Measurements from ENCODE around the gene KIF17. TPM values are rescaled to one million over a fixed set of nuclear protein-coding genes. Genes with fewer than 3 reads are reported as not detected.

Gene KIF17
- total RNA-seq, 1 experiment from 2014 or later, result 2.4 TPM

- peak in 2 of 3 experiments; percentile 20 to 42; a peak in 2 of 6 replicates for TF ChIP-seq CTCF (IDR thresholded peaks at IDR 0.05 in 2 of 3, conservative IDR thresholded peaks at IDR 0.05 in 1 of 3; ENCODE audit: borderline replicate concordance in 1 of 3, insufficient read depth in 1 of 3, low read depth in 2 of 3, low read length in 2 of 3)
Observed at GRCh38 chr1:20732588-20733359, 15.0 kb upstream of the KIF17 start, which contains the start of gene SH2D5 (continued).

- Histone ChIP-seq H2AFZ (ENCODE audit: low read depth, low read length, poor library complexity, severe bottlenecking) (no peak overlapping the region), H3K4me1 (ENCODE audit: control insufficient read depth in 1 of 2, insufficient read depth in 2 of 2, low read length in 2 of 2) (peaks cover 17 to 49% of the 10 kb centered on the region in 2 experiments), H3K9me3 (ENCODE audit: control insufficient read depth in 1 of 2, insufficient read depth in 1 of 2, low read depth in 1 of 2, low read length in 2 of 2) (no peaks in the 10 kb centered on the region), H3K9ac (ENCODE audit: low read length) (peak overlapping the region; percentile 68), H3K4me3 (replicated peaks in 1 of 2; ENCODE audit: low read depth in 1 of 2, low read length in 2 of 2) (peak overlapping the region; percentile 56), H3K36me3 (ENCODE audit: control insufficient read depth in 1 of 2, insufficient read depth in 2 of 2, low read length in 2 of 2) (peaks cover 0 to 4% of the 10 kb centered on the region in 2 experiments; a peak in 1 of 4 replicates), H3K4me2 (ENCODE audit: low read length) (peak overlapping the region; percentile 88), H3K27me3 (ENCODE audit: insufficient read depth, low read length) (no peaks in the 10 kb centered on the region), H3K79me2 (ENCODE audit: insufficient read depth, low read length) (peaks cover 5% of the 10 kb centered on the region; the same call in 1 of the 2 replicates), H3K27ac (ENCODE audit: low read depth, low read length) (peak overlapping the region; percentile 93), H3K9me2 (ENCODE audit: insufficient read depth) (no peaks in the 10 kb centered on the region), H4K20me1 (ENCODE audit: insufficient read depth) (no peaks in the 10 kb centered on the region)
- peak; percentile 80 for ATAC-seq
- intact Hi-C loops (cut with micrococcal nuclease), result no loop called here
- POLR2A ChIA-PET, result no interaction called here
- no TSS peak for BruUV-seq (replicated peaks)
- no peak for DNase-seq (ENCODE audit: low read depth, low spot score)
- RAD21 ChIA-PET (ENCODE audit: low non-redundant PET in 1 of 2, low total read pairs in 2 of 2, uncharacterized antibody in 2 of 2, unreplicated experiment in 2 of 2), result interaction anchor here in 1 of 2 experiments (1.0 kb wide), 2 partner anchors 35 to 157 kb away, joined by 3 to 5 read pairs; no protein-coding TSS in a partner anchor
- TF ChIP-seq MAX (IDR thresholded peaks at IDR 0.05), result peak; percentile 30; the same call in 1 of the 2 replicates
- no peak for TF ChIP-seq YY1 (IDR thresholded peaks at IDR 0.05; ENCODE audit: extremely low read depth, insufficient replicate concordance, low read depth, low read length)
- CTCF ChIA-PET, result interaction anchor here (2.7 kb wide), 1 partner anchor 35 kb away, joined by 13 read pairs; no protein-coding TSS in a partner anchor
Observed at GRCh38 chr1:20732071-20732587, 14.3 kb upstream of the KIF17 start.

Measured in HCT116 (cell line).